Adrenal gland (tissue), 12 donors: Measurements from ENCODE around the gene C4orf36. TPM values are rescaled to one million over a fixed set of nuclear protein-coding genes. Genes with fewer than 3 reads are reported as not detected.

ENCODE experiments used
- DNase-seq, 7 donors: peaks; one replicate each; pipeline ENCODE4 v3.0.0-alpha.2; 2019 to 2020
- H3K27ac ChIP-seq, 5 donors: fragments of 200-600 bp; sonication (generic) in 4 of 5; 1 replicate in 3 of 5; 2 replicates in 2 of 5; pipeline versions ENCODE4 v1.5.1 to v1.8.0; 2016 to 2020; ENCODE audit warnings: mild to moderate bottlenecking in 1 of 5
- H3K27me3 ChIP-seq: fragments of 200-600 bp; 2 replicates; pipeline ENCODE4 v1.8.0; 2021
- H3K36me3 ChIP-seq, 2 donors: fragments of 200-600 bp; replicated peaks in 1 of 2; 1 replicate in 1 of 2; 2 replicates in 1 of 2; pipeline versions ENCODE4 v1.5.1 to v1.8.0; 2018 to 2022
- H3K4me1 ChIP-seq, 2 donors: fragments of 200-600 bp; replicated peaks in 1 of 2; 1 replicate in 1 of 2; 2 replicates in 1 of 2; pipeline versions ENCODE4 v1.5.1 to v1.8.0; 2018 to 2021
- H3K4me3 ChIP-seq, 4 donors: fragments of 200-600 bp; sonication (generic) in 3 of 4; one replicate each; pipeline ENCODE4 v1.5.1; 2016 to 2018
- H3K9me3 ChIP-seq, 3 donors: fragments of 200-600 bp; sonication (generic) in 1 of 3; replicated peaks in 1 of 3; 1 replicate in 2 of 3; 2 replicates in 1 of 3; pipeline versions ENCODE4 v1.5.1 to v1.8.0; 2016 to 2021
- POLR2A ChIP-seq, 2 donors: fragments of 450-650 bp; IDR thresholded peaks; one replicate each; pipeline ENCODE4 v1.6.1; 2017; ENCODE audit warnings: antibody characterized with exemption in 2 of 2, mild to moderate bottlenecking in 2 of 2, moderate library complexity in 1 of 2
- WGBS, 4 donors: extraction: QIAGEN DNeasy Blood & Tissue Kit in 2 of 4; methylation state at CpG; one replicate each; pipeline versions ENCODE4 v1.1.5 to v1.1.7; 2013 to 2017; 5-methylcytosine and 5-hydroxymethylcytosine counted together
- intact Hi-C, 2 donors: fragments of 100-400 bp; cut with DNase I; formaldehyde crosslinking; loops; one replicate each; pipeline versions ENCODE4 v1.14.1 to v1.15.0; 2022 to 2023
- polyA plus RNA-seq, 3 donors: library from polyadenylated mRNA; stranded (reverse); fragments of 200-250 nt in 2 of 3; fragments of 350-450 nt in 1 of 3; fragmentation: Illumina TruSeq in 1 of 3; extraction: RNeasy Lipid Tissue Mini Kit (QIAGEN cat#74804) in 1 of 3; gene quantifications; one replicate each; pipeline ENCODE4 v1.2.3, GENCODE V29; 2013 to 2014
- total RNA-seq, 9 donors: library from RNA; depleted of rRNA in 4 of 9; stranded (reverse); fragments of >200 nt in 4 of 9; fragments of 120-200 nt in 1 of 9; fragmentation: NEBNext Ultra II Directional in 1 of 9; extraction: Animal tissue kit (Norgen Biotek cat#: 25700) in 1 of 9; gene quantifications; one replicate each; pipeline versions ENCODE4 v1.1.0 to v1.2.4, GENCODE V29; 2013 to 2023
- TF ChIP-seq, protein P1 (sequence below), 6 experiments: fragments of 450-650 bp in 4 of 6; fragments of 200-600 bp in 2 of 6; sonication (generic) in 1 of 6; IDR thresholded peaks; 1 replicate in 5 of 6; 2 replicates in 1 of 6; pipeline versions ENCODE4 v1.5.1 to v1.8.0; 2016 to 2021; ENCODE audit warnings: antibody characterized with exemption in 6 of 6, mild to moderate bottlenecking in 2 of 6, moderate library complexity in 1 of 6
- donor health status: healthy with polysubstance abuse.
- donor health status: Bipolar disorder and iron deficiency.
- donor health status: DM: yes; HTN: yes; CAD: no.
- donor health status: DM: no; HTN: no; CAD: no.
- donor health status: DM: no; HTN: no; CAD: no.
- donor health status: DM: yes; HTN: yes; CAD: no.

C4orf36 gene
- total and polyA plus RNA-seq, 12 donors: 0.20 to 2.0 (median 0.55) TPM; not detected in 4

DNA sequence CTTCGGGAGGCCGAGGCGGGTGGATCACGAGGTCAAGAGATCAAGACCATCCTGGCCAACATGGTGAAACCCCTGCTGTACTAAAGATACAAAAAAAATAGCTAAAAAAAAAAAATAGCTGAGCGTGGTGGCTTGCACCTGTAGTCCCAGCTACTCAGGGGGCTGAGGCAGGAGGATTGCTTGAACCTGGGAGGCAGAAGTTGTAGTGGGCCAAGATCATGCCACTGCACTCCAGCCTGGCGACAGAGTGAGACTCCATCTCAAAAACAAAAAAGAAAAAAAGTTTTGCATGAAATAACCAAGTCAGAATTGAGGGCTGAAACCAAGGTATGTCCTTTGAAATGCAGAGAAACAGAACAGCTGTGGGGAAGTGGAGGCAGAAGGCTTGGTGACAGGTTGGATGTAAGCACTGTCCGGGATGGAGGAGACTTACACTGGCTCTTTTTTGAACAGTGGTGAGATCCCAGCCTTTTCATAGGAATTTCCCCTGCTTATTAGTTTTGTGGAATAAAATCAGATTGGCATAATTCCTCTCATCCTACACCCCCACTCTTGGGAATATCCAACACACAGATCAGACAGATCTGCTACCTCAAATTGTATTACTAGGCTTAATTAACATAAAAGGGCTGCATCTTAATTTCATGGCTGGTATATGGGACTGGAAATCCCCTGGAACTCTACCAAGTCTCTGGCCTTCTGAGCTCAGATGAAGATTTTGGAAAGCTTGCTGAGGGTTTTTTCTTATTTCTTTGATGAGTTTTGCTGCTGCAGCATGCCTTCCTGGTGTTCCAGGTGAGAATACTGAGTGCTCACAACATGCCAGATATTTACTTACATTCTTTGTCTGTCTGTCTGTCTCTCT is 18.8 kb upstream of the C4orf36 start:
- DNase-seq: no peak
- Histone ChIP-seq H3K27ac (no peak overlapping the region), H3K27me3 (no peaks in the 10 kb centered on the region), H3K9me3 (no peaks in the 10 kb centered on the region), H3K4me3 (no peak overlapping the region), H3K36me3 (no peaks in the 10 kb centered on the region), H3K4me1 (peaks cover 0 to 6% of the 10 kb centered on the region in 2 donors)
- intact Hi-C loops: no loop called here
- 71 to 91% (median 84%) methylated on average over 5 to 7 of the region's 7 CpGs for whole genome bisulfite sequencing, 4 donors
- TF ChIP-seq POLR2A (IDR thresholded peaks at IDR 0.05): no peak

DNA sequence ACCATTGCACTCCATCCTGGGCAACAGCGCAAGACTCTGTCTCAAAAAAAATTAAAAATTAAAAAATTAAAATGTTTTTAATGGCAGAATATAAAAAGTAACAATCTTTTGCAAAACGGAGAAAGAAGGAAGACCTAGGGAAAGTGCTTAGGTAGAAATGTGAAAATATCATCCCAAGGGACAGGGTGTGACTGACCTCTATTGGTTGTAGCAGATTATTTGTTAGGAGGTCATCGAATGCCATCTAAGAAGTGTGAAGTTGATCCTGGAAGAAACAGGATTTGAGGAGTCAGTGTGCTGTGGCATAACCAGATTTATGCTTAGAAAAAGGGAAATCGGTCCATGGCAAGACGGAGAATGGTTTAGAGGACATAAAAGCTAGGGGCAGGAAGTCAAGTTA is 18.1 kb upstream of the C4orf36 start:
- 75 to 82% (median 77%) methylated on average over 5 of the region's 5 CpGs for WGBS, 4 donors
- no peak for DNase-seq
- no peak overlapping the region for H3K4me3 ChIP-seq
- no peaks in the 10 kb centered on the region for H3K27me3 ChIP-seq
- H3K4me1 ChIP-seq: peaks cover 0 to 6% of the 10 kb centered on the region in 2 donors
- no peaks in the 10 kb centered on the region for H3K36me3 ChIP-seq
- TF ChIP-seq, protein P1, sequence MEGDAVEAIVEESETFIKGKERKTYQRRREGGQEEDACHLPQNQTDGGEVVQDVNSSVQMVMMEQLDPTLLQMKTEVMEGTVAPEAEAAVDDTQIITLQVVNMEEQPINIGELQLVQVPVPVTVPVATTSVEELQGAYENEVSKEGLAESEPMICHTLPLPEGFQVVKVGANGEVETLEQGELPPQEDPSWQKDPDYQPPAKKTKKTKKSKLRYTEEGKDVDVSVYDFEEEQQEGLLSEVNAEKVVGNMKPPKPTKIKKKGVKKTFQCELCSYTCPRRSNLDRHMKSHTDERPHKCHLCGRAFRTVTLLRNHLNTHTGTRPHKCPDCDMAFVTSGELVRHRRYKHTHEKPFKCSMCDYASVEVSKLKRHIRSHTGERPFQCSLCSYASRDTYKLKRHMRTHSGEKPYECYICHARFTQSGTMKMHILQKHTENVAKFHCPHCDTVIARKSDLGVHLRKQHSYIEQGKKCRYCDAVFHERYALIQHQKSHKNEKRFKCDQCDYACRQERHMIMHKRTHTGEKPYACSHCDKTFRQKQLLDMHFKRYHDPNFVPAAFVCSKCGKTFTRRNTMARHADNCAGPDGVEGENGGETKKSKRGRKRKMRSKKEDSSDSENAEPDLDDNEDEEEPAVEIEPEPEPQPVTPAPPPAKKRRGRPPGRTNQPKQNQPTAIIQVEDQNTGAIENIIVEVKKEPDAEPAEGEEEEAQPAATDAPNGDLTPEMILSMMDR (IDR thresholded peaks at IDR 0.05): peak in 1 of 6 experiments; percentile 11
- TF ChIP-seq POLR2A (IDR thresholded peaks at IDR 0.05): no peak
- H3K9me3 ChIP-seq: no peaks in the 10 kb centered on the region
- intact Hi-C loops: no loop called here
- no peak overlapping the region for H3K27ac ChIP-seq

DNA sequence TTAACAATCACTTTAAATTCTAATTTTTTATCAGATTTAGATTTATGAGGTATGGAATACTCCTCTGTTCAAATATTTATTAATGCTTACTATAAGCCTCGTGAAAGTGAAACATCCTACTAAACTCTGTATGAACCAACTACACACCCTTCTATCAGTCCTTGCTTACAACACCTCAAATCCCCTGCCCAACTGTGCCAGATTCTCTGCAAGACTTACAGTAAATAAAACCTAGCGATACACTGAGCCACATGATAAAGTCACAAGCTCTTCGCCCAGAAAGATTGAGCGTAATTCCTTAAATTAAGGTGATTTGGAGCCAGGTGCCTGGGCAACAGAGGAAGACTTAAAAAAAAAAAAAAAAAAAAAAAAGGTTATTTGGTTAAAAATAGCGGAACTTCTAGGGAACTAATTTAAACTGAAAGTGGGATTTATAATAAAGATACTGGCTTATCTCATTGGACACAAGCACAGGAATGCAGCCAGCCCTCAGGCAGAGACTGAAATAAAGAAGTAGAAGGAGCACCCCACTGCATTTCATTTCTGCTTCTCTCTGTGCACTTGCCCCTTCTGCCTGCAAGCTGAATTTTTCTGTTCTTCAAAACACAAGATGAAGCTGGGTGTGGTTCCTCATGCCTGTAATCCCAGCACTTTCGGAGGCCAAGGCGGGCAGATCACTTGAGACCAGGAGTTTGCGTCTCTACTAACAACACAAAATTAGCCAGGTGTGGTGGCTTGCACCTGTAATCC is 17.5 kb upstream of the C4orf36 start:
- no peaks in the 10 kb centered on the region for H3K27me3 ChIP-seq
- H3K4me3 ChIP-seq: no peak overlapping the region
- H3K27ac ChIP-seq: no peak overlapping the region
- TF ChIP-seq, protein P1 (IDR thresholded peaks at IDR 0.05): no peak
- TF ChIP-seq POLR2A (IDR thresholded peaks at IDR 0.05): no peak
- WGBS, 4 donors: 68 to 83% (median 76%) methylated on average over 8 of the region's 8 CpGs
- intact Hi-C loops: loop anchor here in 1 of 2 donors (10.0 kb wide), 1 partner anchor 325 kb away; no protein-coding TSS in a partner anchor
- H3K4me1 ChIP-seq: peaks cover 0 to 6% of the 10 kb centered on the region in 2 donors
- no peaks in the 10 kb centered on the region for H3K9me3 ChIP-seq
- H3K36me3 ChIP-seq: no peaks in the 10 kb centered on the region
- no peak for DNase-seq

DNA sequence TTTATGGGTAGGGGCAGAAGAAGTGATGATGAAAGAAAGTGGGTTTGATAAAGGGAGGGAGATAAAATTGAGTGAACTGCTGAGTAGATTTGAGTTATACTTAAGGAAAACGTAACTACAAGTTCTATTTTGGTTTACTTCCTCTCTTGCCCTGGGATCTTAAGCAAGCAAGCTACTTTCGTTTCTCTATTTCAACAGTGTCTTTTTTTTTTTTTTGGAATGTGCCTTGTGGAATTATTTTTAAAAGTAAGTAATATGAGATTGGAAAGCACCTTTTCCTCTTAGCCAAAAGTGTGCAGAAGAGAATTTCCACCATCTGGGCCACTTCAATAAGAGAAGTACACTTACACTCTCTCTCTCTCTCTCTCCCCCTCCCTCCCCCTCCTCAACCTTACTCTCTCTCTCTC is 16.0 kb upstream of the C4orf36 start:
- Histone ChIP-seq H3K4me3 (no peak overlapping the region), H3K36me3 (no peaks in the 10 kb centered on the region), H3K27me3 (no peaks in the 10 kb centered on the region), H3K9me3 (no peaks in the 10 kb centered on the region), H3K27ac (peak overlapping the region in 1 of 5 donors; percentile 73), H3K4me1 (peaks cover 0 to 6% of the 10 kb centered on the region in 2 donors)
- TF ChIP-seq, protein P1 (IDR thresholded peaks at IDR 0.05): no peak
- TF ChIP-seq POLR2A (IDR thresholded peaks at IDR 0.05): no peak
- intact Hi-C loops: loop anchor here in 1 of 2 donors (10.0 kb wide), 1 partner anchor 327 kb away; no protein-coding TSS in a partner anchor
- no peak for DNase-seq
- WGBS, 4 donors: 24 to 55% (median 34%) methylated on average over 2 of the region's 2 CpGs
